ENCODE measurements around the gene SUGP2.

- no peak for TF ChIP-seq EZH2 (IDR thresholded peaks at IDR 0.05)
- TF ChIP-seq POLR2AphosphoS5 (IDR thresholded peaks at IDR 0.05; ENCODE audit: borderline replicate concordance, low read depth, low read length), result no peak
Observed at GRCh38 chr19:18989316-18989715, 44.0 kb downstream of the SUGP2 start.
